Measurements from ENCODE around the gene SGCA. TPM values are rescaled to one million over a fixed set of nuclear protein-coding genes. Genes with fewer than 3 reads are reported as not detected.
A peak's percentile ranks its signal among the peaks of the same experiment; 100 is the strongest.

Gene SGCA
- total and polyA plus RNA-seq, 10 of the 15 experiments (the other 5 are each of a cell fraction or from before 2014, with no cell fraction given), result 0.13 to 2.2 (median 0.50) TPM; not detected in 2

GRCh38 chr17:50163843-50164696 is 1.7 kb upstream of the SGCA start (continued):
- TF ChIP-seq, protein P1, sequence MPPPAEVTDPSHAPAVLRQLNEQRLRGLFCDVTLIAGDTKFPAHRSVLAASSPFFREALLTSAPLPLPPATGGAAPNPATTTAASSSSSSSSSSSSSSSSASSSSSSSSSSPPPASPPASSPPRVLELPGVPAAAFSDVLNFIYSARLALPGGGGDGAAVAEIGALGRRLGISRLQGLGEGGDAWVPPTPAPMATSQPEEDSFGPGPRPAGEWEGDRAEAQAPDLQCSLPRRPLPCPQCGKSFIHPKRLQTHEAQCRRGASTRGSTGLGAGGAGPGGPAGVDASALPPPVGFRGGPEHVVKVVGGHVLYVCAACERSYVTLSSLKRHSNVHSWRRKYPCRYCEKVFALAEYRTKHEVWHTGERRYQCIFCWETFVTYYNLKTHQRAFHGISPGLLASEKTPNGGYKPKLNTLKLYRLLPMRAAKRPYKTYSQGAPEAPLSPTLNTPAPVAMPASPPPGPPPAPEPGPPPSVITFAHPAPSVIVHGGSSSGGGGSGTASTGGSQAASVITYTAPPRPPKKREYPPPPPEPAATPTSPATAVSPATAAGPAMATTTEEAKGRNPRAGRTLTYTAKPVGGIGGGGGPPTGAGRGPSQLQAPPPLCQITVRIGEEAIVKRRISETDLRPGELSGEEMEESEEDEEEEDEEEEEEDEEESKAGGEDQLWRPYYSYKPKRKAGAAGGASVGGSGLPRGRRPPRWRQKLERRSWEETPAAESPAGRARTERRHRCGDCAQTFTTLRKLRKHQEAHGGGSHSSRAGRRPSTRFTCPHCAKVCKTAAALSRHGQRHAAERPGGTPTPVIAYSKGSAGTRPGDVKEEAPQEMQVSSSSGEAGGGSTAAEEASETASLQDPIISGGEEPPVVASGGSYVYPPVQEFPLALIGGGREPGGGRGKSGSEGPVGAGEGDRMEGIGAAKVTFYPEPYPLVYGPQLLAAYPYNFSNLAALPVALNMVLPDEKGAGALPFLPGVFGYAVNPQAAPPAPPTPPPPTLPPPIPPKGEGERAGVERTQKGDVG (CRISPR knock-in tag; IDR thresholded peaks at IDR 0.05), result no peak
- TF ChIP-seq BHLHE40 (IDR thresholded peaks at IDR 0.05; ENCODE audit: borderline replicate concordance in 1 of 2, low read depth in 2 of 2, low read length in 1 of 2) (peak in 1 of 2 experiments; percentile 68; a peak in 1 of 4 replicates), MEF2B (IDR thresholded peaks at IDR 0.05; ENCODE audit: partially characterized antibody, poor library complexity, severe bottlenecking) (peak; percentile 91), CHD4 (IDR thresholded peaks at IDR 0.05) (no peak), MTA2 (IDR thresholded peaks at IDR 0.05; ENCODE audit: low read depth) (0 out of 2 replicates have a peak, but pooled peaks have one; percentile 35), SP1 (IDR thresholded peaks at IDR 0.05; ENCODE audit: low read depth, low read length) (peak; percentile 35), CREB1 (IDR thresholded peaks at IDR 0.05; ENCODE audit: low read depth) (0 out of 2 replicates have a peak, but pooled peaks have one; percentile 21), NR2F1 (conservative IDR thresholded peaks at IDR 0.05) (peak; percentile 56), WRNIP1 (IDR thresholded peaks at IDR 0.05; ENCODE audit: borderline replicate concordance, low read depth, low read length) (peak; percentile 93; the same call in 1 of the 2 replicates), RAD51 (IDR thresholded peaks at IDR 0.05) (peak; percentile 48)

All from GM12878 (cell line).